Esophagus muscularis mucosa (tissue), 4 donors: Measurements from ENCODE around the gene PLOD2. TPM values are rescaled to one million over a fixed set of nuclear protein-coding genes. Genes with fewer than 3 reads are reported as not detected.

ENCODE experiments used
- DNase-seq: peaks from one replicate; pipeline ENCODE4 v3.0.0-alpha.2; 2017; ENCODE audit errors: extremely low spot score
- H3K27ac ChIP-seq, 4 donors: fragments of 200-600 bp; sonication (generic); replicated peaks in 1 of 4; 1 replicate in 3 of 4; 2 replicates in 1 of 4; pipeline ENCODE4 v1.5.1; 2016 to 2019; ENCODE audit warnings: mild to moderate bottlenecking in 1 of 4
- H3K27me3 ChIP-seq, 4 donors: fragments of 200-600 bp; sonication (generic); one replicate each; pipeline versions ENCODE4 v1.5.1 to v1.6.0; 2016 to 2019
- H3K36me3 ChIP-seq, 4 donors: fragments of 200-600 bp; sonication (generic); one replicate each; pipeline ENCODE4 v1.5.1; 2016 to 2019
- H3K4me1 ChIP-seq, 4 donors: fragments of 200-600 bp; sonication (generic); one replicate each; pipeline ENCODE4 v1.5.1; 2016 to 2019
- H3K4me3 ChIP-seq, 4 donors: fragments of 200-600 bp; sonication (generic); 1 replicate in 2 of 4; 2 replicates in 2 of 4; pipeline ENCODE4 v1.5.1; 2016 to 2019; ENCODE audit warnings: mild to moderate bottlenecking in 4 of 4, moderate library complexity in 1 of 4
- H3K9me3 ChIP-seq, 4 donors: fragments of 200-600 bp; sonication (generic); 1 replicate in 3 of 4; 2 replicates in 1 of 4; pipeline ENCODE4 v1.5.1; 2016 to 2019
- CTCF ChIP-seq, 3 experiments: fragments of 200-600 bp in 2 of 3; fragments of 450-650 bp in 1 of 3; sonication (generic) in 2 of 3; IDR thresholded peaks; one replicate each; pipeline ENCODE4 v1.5.1; 2017 to 2019; ENCODE audit warnings: antibody characterized with exemption in 3 of 3, mild to moderate bottlenecking in 2 of 3, moderate library complexity in 1 of 3
- EP300 ChIP-seq: sonication (generic); formaldehyde crosslinking; IDR thresholded peaks from one replicate; pipeline ENCODE4 v1.6.1; 2017; ENCODE audit warnings: antibody characterized with exemption
- POLR2A ChIP-seq: fragments of 450-650 bp; IDR thresholded peaks from one replicate; pipeline ENCODE4 v1.6.1; 2017; ENCODE audit warnings: antibody characterized with exemption, moderate library complexity, mild to moderate bottlenecking, low read depth
- POLR2AphosphoS5 ChIP-seq, 2 donors: sonication (generic); formaldehyde crosslinking; IDR thresholded peaks; one replicate each; pipeline ENCODE4 v1.6.1; 2017; ENCODE audit warnings: antibody characterized with exemption in 2 of 2
- WGBS: methylation state at CpG from one replicate; pipeline ENCODE4 v1.1.5; 2018; 5-methylcytosine and 5-hydroxymethylcytosine counted together
- intact Hi-C: fragments of 100-400 bp; cut with DNase I; formaldehyde crosslinking; loops from one replicate; pipeline ENCODE4 v1.15.1; 2023
- total RNA-seq, 4 donors: library from RNA; depleted of rRNA; stranded (reverse); fragments of >200 nt; gene quantifications; one replicate each; pipeline versions ENCODE4 v1.1.0 to v1.2.1, GENCODE V29; 2016

The PLOD2 gene
- total RNA-seq, 4 donors from 2014 or later, result 48.2 to 84.7 (median 54.9) TPM

GRCh38 chr3:146091397-146091796 lies 69.6 kb downstream of the PLOD2 start:
- Histone ChIP-seq H3K9me3 (no peaks in the 10 kb centered on the region), H3K27me3 (no peaks in the 10 kb centered on the region), H3K4me3 (no peak overlapping the region), H3K36me3 (no peaks in the 10 kb centered on the region), H3K27ac (no peak overlapping the region), H3K4me1 (peaks cover 5 to 59% (median 44%) of the 10 kb centered on the region in 4 donors)
- no peak for DNase-seq
- TF ChIP-seq EP300 (no peak), POLR2AphosphoS5 (IDR thresholded peaks at IDR 0.05) (no peak), POLR2A (no peak), CTCF (IDR thresholded peaks at IDR 0.05) (no peak)
- intact Hi-C loops, result no loop called here
- WGBS, result 81% methylated on average over 1 of the region's 1 CpG

GRCh38 chr3:146090521-146090920 lies 70.5 kb downstream of the PLOD2 start:
- Histone ChIP-seq H3K27ac (no peak overlapping the region), H3K4me3 (no peak overlapping the region), H3K4me1 (peaks cover 5 to 68% (median 48%) of the 10 kb centered on the region in 4 donors), H3K36me3 (no peaks in the 10 kb centered on the region), H3K27me3 (no peaks in the 10 kb centered on the region), H3K9me3 (no peaks in the 10 kb centered on the region)
- TF ChIP-seq CTCF (IDR thresholded peaks at IDR 0.05) (no peak), POLR2A (no peak), POLR2AphosphoS5 (IDR thresholded peaks at IDR 0.05) (no peak), EP300 (no peak)
- no peak for DNase-seq
- 47% methylated on average over 2 of the region's 2 CpGs for WGBS
- intact Hi-C loops, result no loop called here

- TF ChIP-seq POLR2AphosphoS5 (IDR thresholded peaks at IDR 0.05), result no peak
- TF ChIP-seq EP300, result no peak
- no peak for TF ChIP-seq CTCF (IDR thresholded peaks at IDR 0.05)
- TF ChIP-seq POLR2A, result no peak
- H3K27me3 ChIP-seq, result no peaks in the 10 kb centered on the region
- H3K4me1 ChIP-seq, result peaks cover 5 to 61% (median 43%) of the 10 kb centered on the region in 4 donors
- DNase-seq, result no peak
- H3K27ac ChIP-seq, result no peak overlapping the region
- no peaks in the 10 kb centered on the region for H3K9me3 ChIP-seq
- intact Hi-C loops, result no loop called here
- H3K4me3 ChIP-seq, result no peak overlapping the region
- 62% methylated on average over 2 of the region's 2 CpGs for WGBS
- H3K36me3 ChIP-seq, result no peaks in the 10 kb centered on the region
Observed at GRCh38 chr3:146088840-146089239, 72.1 kb downstream of the PLOD2 start.

- no peaks in the 10 kb centered on the region for H3K27me3 ChIP-seq
- intact Hi-C loops, result no loop called here
- H3K9me3 ChIP-seq, result no peaks in the 10 kb centered on the region
- no peak overlapping the region for H3K4me3 ChIP-seq
- WGBS, result 89% methylated on average over 1 of the region's 1 CpG
- no peak overlapping the region for H3K27ac ChIP-seq
- H3K4me1 ChIP-seq, result peaks cover under 1 to 43% (median 28%) of the 10 kb centered on the region in 4 donors
- H3K36me3 ChIP-seq, result no peaks in the 10 kb centered on the region
- TF ChIP-seq CTCF (IDR thresholded peaks at IDR 0.05) (no peak), EP300 (no peak), POLR2AphosphoS5 (IDR thresholded peaks at IDR 0.05) (no peak), POLR2A (no peak)
- DNase-seq, result no peak
Observed at GRCh38 chr3:146087116-146087515, 73.9 kb downstream of the PLOD2 start.

GRCh38 chr3:146086211-146086610 lies 74.8 kb downstream of the PLOD2 start:
- no peak overlapping the region for H3K4me3 ChIP-seq
- WGBS, result 80% methylated on average over 3 of the region's 3 CpGs
- no peaks in the 10 kb centered on the region for H3K9me3 ChIP-seq
- TF ChIP-seq POLR2AphosphoS5 (IDR thresholded peaks at IDR 0.05) (no peak), EP300 (no peak), CTCF (IDR thresholded peaks at IDR 0.05) (no peak), POLR2A (no peak)
- H3K27me3 ChIP-seq, result no peaks in the 10 kb centered on the region
- no peaks in the 10 kb centered on the region for H3K36me3 ChIP-seq
- no peak overlapping the region for H3K27ac ChIP-seq
- peaks cover 0 to 34% (median 23%) of the 10 kb centered on the region in 4 donors for H3K4me1 ChIP-seq
- DNase-seq, result no peak
- intact Hi-C loops, result no loop called here
